Stomach (tissue), 9 donors: ENCODE measurements around the gene SYCP2L. TPM values are rescaled to one million over a fixed set of nuclear protein-coding genes. Genes with fewer than 3 reads are reported as not detected.

Source experiments
- DNase-seq, 2 donors: peaks; one replicate each; pipeline versions ENCODE4 v3.0.0 to v3.0.0-alpha.2; 2013 to 2019
- H3K27ac ChIP-seq, 5 donors: fragments of 200-600 bp in 4 of 5; sonication (generic) in 4 of 5; one replicate each; pipeline ENCODE4 v1.5.1; 2013 to 2019; ENCODE audit warnings: mild to moderate bottlenecking in 1 of 5, moderate library complexity in 1 of 5
- H3K27me3 ChIP-seq, 3 donors: fragments of 200-600 bp; sonication (generic); one replicate each; pipeline ENCODE4 v1.5.1; 2017 to 2019; ENCODE audit warnings: mixed run types in 1 of 3
- H3K36me3 ChIP-seq, 4 donors: fragments of 200-600 bp; sonication (generic); 1 replicate in 3 of 4; 2 replicates in 1 of 4; pipeline ENCODE4 v1.5.1; 2016 to 2019
- H3K4me1 ChIP-seq, 4 donors: fragments of 200-600 bp; sonication (generic); one replicate each; pipeline ENCODE4 v1.5.1; 2016 to 2019
- H3K4me3 ChIP-seq, 4 donors: fragments of 200-600 bp; sonication (generic) in 3 of 4; one replicate each; pipeline ENCODE4 v1.5.1; 2016 to 2019; ENCODE audit warnings: mild to moderate bottlenecking in 1 of 4
- H3K9me3 ChIP-seq, 4 donors: fragments of 200-600 bp; sonication (generic); one replicate each; pipeline ENCODE4 v1.5.1; 2016 to 2019
- CTCF ChIP-seq, 7 experiments: fragments of 450-650 bp in 4 of 7; fragments of 200-600 bp in 3 of 7; sonication (generic) in 3 of 7; IDR thresholded peaks; one replicate each; pipeline ENCODE4 v1.5.1; 2016 to 2019; ENCODE audit warnings: antibody characterized with exemption in 7 of 7, control low read depth in 2 of 7, mild to moderate bottlenecking in 1 of 7
- EP300 ChIP-seq: sonication (generic); formaldehyde crosslinking; IDR thresholded peaks from one replicate; pipeline ENCODE4 v1.6.1; 2017; ENCODE audit warnings: antibody characterized with exemption
- POLR2A ChIP-seq, 4 donors: fragments of 450-650 bp; IDR thresholded peaks; one replicate each; pipeline ENCODE4 v1.6.1; 2016; ENCODE audit warnings: antibody characterized with exemption in 4 of 4, control low read depth in 2 of 4, mild to moderate bottlenecking in 1 of 4, moderate library complexity in 1 of 4
- POLR2AphosphoS5 ChIP-seq, 3 donors: sonication (generic); formaldehyde crosslinking; IDR thresholded peaks; one replicate each; pipeline ENCODE4 v1.6.1; 2016; ENCODE audit warnings: antibody characterized with exemption in 3 of 3
- WGBS, 5 donors: extraction: QIAGEN DNeasy Blood & Tissue Kit in 3 of 5; methylation state at CpG; one replicate each; pipeline versions ENCODE4 v1.1.5 to v1.1.7; 2013 to 2018; 5-methylcytosine and 5-hydroxymethylcytosine counted together
- intact Hi-C: fragments of 100-400 bp; cut with DNase I; formaldehyde crosslinking; loops from one replicate; pipeline ENCODE4 v1.15.1; 2023; ENCODE audit warnings: low total_unique reads
- polyA plus RNA-seq, 3 donors: library from polyadenylated mRNA; stranded (reverse); fragments of 200-250 nt; gene quantifications; one replicate each; pipeline ENCODE4 v1.2.3, GENCODE V29; 2013
- total RNA-seq, 5 donors: library from RNA; depleted of rRNA; stranded (reverse); fragments of >200 nt; gene quantifications; one replicate each; pipeline versions ENCODE4 v1.1.0 to v1.2.3, GENCODE V29; 2014 to 2016
- donor health status: healthy with polysubstance abuse.
- donor health status: Bipolar disorder and iron deficiency.
- donor health status: healthy.

SYCP2L gene
- total and polyA plus RNA-seq, 8 donors = 0.15 to 2.6 (median 0.58) TPM; not detected in 5

GRCh38 chr6:10989587-10989986, 102.7 kb downstream of the SYCP2L start:
- no peak for TF ChIP-seq CTCF (IDR thresholded peaks at IDR 0.05)
- no peak for TF ChIP-seq EP300
- no peak for TF ChIP-seq POLR2AphosphoS5 (IDR thresholded peaks at IDR 0.05)
- no peak for TF ChIP-seq POLR2A (IDR thresholded peaks at IDR 0.05)
- intact Hi-C loops = no loop called here

GRCh38 chr6:10991115-10991514, 104.3 kb downstream of the SYCP2L start:
- no peaks in the 10 kb centered on the region for H3K4me1 ChIP-seq
- no peak for DNase-seq
- H3K36me3 ChIP-seq = no peaks in the 10 kb centered on the region
- intact Hi-C loops = no loop called here
- no peaks in the 10 kb centered on the region for H3K9me3 ChIP-seq
- no peak overlapping the region for H3K27ac ChIP-seq
- no peaks in the 10 kb centered on the region for H3K27me3 ChIP-seq
- 48 to 71% (median 59%) methylated on average over 2 of the region's 2 CpGs for WGBS, 5 donors
- H3K4me3 ChIP-seq = no peak overlapping the region
- no peak for TF ChIP-seq POLR2AphosphoS5 (IDR thresholded peaks at IDR 0.05)
- TF ChIP-seq POLR2A (IDR thresholded peaks at IDR 0.05) = no peak
- no peak for TF ChIP-seq EP300
- no peak for TF ChIP-seq CTCF (IDR thresholded peaks at IDR 0.05)

More at GRCh38 chr6:10989587-10989986, 102.7 kb downstream of the SYCP2L start:
- H3K36me3 ChIP-seq = no peaks in the 10 kb centered on the region
- WGBS, 5 donors = 90 to 95% (median 93%) methylated on average over 15 of the region's 15 CpGs
- H3K4me3 ChIP-seq = no peak overlapping the region
- H3K27ac ChIP-seq = no peak overlapping the region
- H3K27me3 ChIP-seq = no peaks in the 10 kb centered on the region
- DNase-seq = no peak
- H3K9me3 ChIP-seq = no peaks in the 10 kb centered on the region
- no peaks in the 10 kb centered on the region for H3K4me1 ChIP-seq

- 94 to 98% (median 95%) methylated on average over 8 of the region's 8 CpGs for WGBS, 5 donors
- Histone ChIP-seq H3K4me1 (no peaks in the 10 kb centered on the region), H3K9me3 (no peaks in the 10 kb centered on the region), H3K36me3 (no peaks in the 10 kb centered on the region), H3K27ac (no peak overlapping the region), H3K27me3 (no peaks in the 10 kb centered on the region), H3K4me3 (no peak overlapping the region)
- intact Hi-C loops = no loop called here
- TF ChIP-seq POLR2A (IDR thresholded peaks at IDR 0.05) (no peak), EP300 (no peak), CTCF (IDR thresholded peaks at IDR 0.05) (no peak), POLR2AphosphoS5 (IDR thresholded peaks at IDR 0.05) (no peak)
- no peak for DNase-seq
Measured at GRCh38 chr6:10993896-10994295, 107.0 kb downstream of the SYCP2L start.

GRCh38 chr6:10995114-10995707, 108.4 kb downstream of the SYCP2L start:
- Histone ChIP-seq H3K4me3 (no peak overlapping the region), H3K27ac (no peak overlapping the region), H3K4me1 (no peaks in the 10 kb centered on the region), H3K27me3 (no peaks in the 10 kb centered on the region), H3K9me3 (no peaks in the 10 kb centered on the region), H3K36me3 (no peaks in the 10 kb centered on the region)
- intact Hi-C loops = no loop called here
- DNase-seq = no peak
- WGBS, 5 donors = 70 to 87% (median 84%) methylated on average over 4 of the region's 4 CpGs
- TF ChIP-seq EP300 (no peak), POLR2A (IDR thresholded peaks at IDR 0.05) (no peak), POLR2AphosphoS5 (IDR thresholded peaks at IDR 0.05) (no peak), CTCF (IDR thresholded peaks at IDR 0.05) (no peak)
